Psoas muscle (tissue), 8 donors: Measurements from ENCODE around the gene JOSD1. TPM values are rescaled to one million over a fixed set of nuclear protein-coding genes. Genes with fewer than 3 reads are reported as not detected.
A peak's percentile ranks its signal among the peaks of the same experiment; 100 is the strongest.

Experiments
- ATAC-seq, 4 donors: fragments of 200-7000 bp; cut with Tn5 transposase; one replicate each; pipeline ENCODE4 v1.9.1; 2020; ENCODE audit warnings: moderate library complexity in 3 of 4, mild to moderate bottlenecking in 2 of 4
- DNase-seq, 2 donors: peaks; one replicate each; pipeline ENCODE4 v3.0.0-alpha.2; 2020
- H3K27ac ChIP-seq: fragments of 200-600 bp; one replicate; pipeline ENCODE4 v1.8.0; 2022
- H3K27me3 ChIP-seq, 3 donors: fragments of 200-600 bp in 1 of 3; one replicate each; pipeline versions ENCODE4 v1.6.1 to v1.8.0; 2013 to 2022; ENCODE audit warnings: low read length in 2 of 3, mild to moderate bottlenecking in 2 of 3, moderate library complexity in 1 of 3; ENCODE audit not compliant: insufficient read depth in 3 of 3
- H3K36me3 ChIP-seq, 2 donors: fragments of 200-600 bp in 1 of 2; one replicate each; pipeline versions ENCODE4 v1.6.1 to v1.8.0; 2013 to 2022; ENCODE audit warnings: low read depth in 1 of 2, mild to moderate bottlenecking in 1 of 2, moderate library complexity in 1 of 2; ENCODE audit not compliant: insufficient read depth in 1 of 2
- H3K4me1 ChIP-seq: fragments of 200-600 bp; one replicate; pipeline ENCODE4 v1.8.0; 2022
- H3K4me3 ChIP-seq: fragments of 200-600 bp; one replicate; pipeline ENCODE4 v1.8.0; 2022; ENCODE audit warnings: mild to moderate bottlenecking
- H3K9me3 ChIP-seq: fragments of 200-600 bp; one replicate; pipeline ENCODE4 v1.8.0; 2022
- CTCF ChIP-seq: fragments of 200-600 bp; IDR thresholded peaks from one replicate; pipeline ENCODE4 v1.8.0; 2022; ENCODE audit warnings: antibody characterized with exemption
- WGBS, 3 donors: extraction: QIAGEN DNeasy Blood & Tissue Kit; methylation state at CpG; one replicate each; pipeline versions ENCODE4 v1.1.6 to v1.1.7; 2013; 5-methylcytosine and 5-hydroxymethylcytosine counted together
- intact Hi-C, 2 donors: fragments of 100-400 bp; cut with DNase I; formaldehyde crosslinking; loops; one replicate each; pipeline versions ENCODE4 v1.11.0 to v1.14.2; 2022
- polyA plus RNA-seq, 3 donors: library from polyadenylated mRNA; stranded (reverse); fragments of 200-250 nt; gene quantifications; one replicate each; pipeline ENCODE4 v1.2.3, GENCODE V29; 2013
- total RNA-seq, 4 donors: library from RNA; stranded (reverse); fragmentation: NEBNext Ultra II Directional in 2 of 4; extraction: Animal tissue kit (Norgen Biotek cat#: 25700) in 2 of 4; gene quantifications; one replicate each; pipeline versions ENCODE4 v1.2.1 to v1.2.4, GENCODE V29; 2021 to 2023
- donor health status: healthy with polysubstance abuse.
- donor health status: DM: no; HTN: no; CAD: no; lungs with moderate emphysema.
- donor health status: Bipolar disorder and iron deficiency.
- donor health status: healthy.
- donor health status: DM: yes; HTN: yes; CAD: no.
- donor health status: DM: no; HTN: no; CAD: no.
- donor health status: DM: no; HTN: no; CAD: no.
- donor health status: DM: yes; HTN: yes; CAD: no.

The JOSD1 gene
- total and polyA plus RNA-seq, 7 donors: 14.3 to 58.5 (median 24.4) TPM

GRCh38 chr22:38744981-38745380 lies 44.2 kb upstream of the JOSD1 start:
- Histone ChIP-seq H3K4me1 (peaks cover 3% of the 10 kb centered on the region), H3K4me3 (no peak overlapping the region), H3K27ac (no peak overlapping the region), H3K27me3 (no peaks in the 10 kb centered on the region), H3K9me3 (no peaks in the 10 kb centered on the region), H3K36me3 (peaks cover 14 to 99% of the 10 kb centered on the region in 2 donors)
- ATAC-seq: peak in 3 of 4 donors; percentile 2 to 38 (median 14)
- intact Hi-C loops: no loop called here
- no peak for DNase-seq
- TF ChIP-seq CTCF: no peak
- WGBS, 3 donors: 47 to 71% (median 48%) methylated on average over 6 of the region's 6 CpGs

GRCh38 chr22:38742176-38742942 lies 41.6 kb upstream of the JOSD1 start:
- Histone ChIP-seq H3K36me3 (peaks cover 17 to 99% of the 10 kb centered on the region in 2 donors), H3K9me3 (no peaks in the 10 kb centered on the region), H3K4me3 (no peak overlapping the region), H3K27me3 (no peaks in the 10 kb centered on the region), H3K27ac (no peak overlapping the region), H3K4me1 (peaks cover 11% of the 10 kb centered on the region)
- DNase-seq (peak in 1 of 2 donors; percentile 46), ATAC-seq (no peak)
- intact Hi-C loops: no loop called here
- TF ChIP-seq CTCF: no peak
- WGBS, 3 donors: 85 to 92% (median 88%) methylated on average over 25 of the region's 25 CpGs

GRCh38 chr22:38741576-38741975 lies 40.8 kb upstream of the JOSD1 start:
- DNase-seq (peak in 1 of 2 donors; percentile 29), ATAC-seq (no peak)
- no peaks in the 10 kb centered on the region for H3K27me3 ChIP-seq
- no peak for TF ChIP-seq CTCF
- H3K9me3 ChIP-seq: no peaks in the 10 kb centered on the region
- 95 to 98% (median 97%) methylated on average over 10 of the region's 10 CpGs for WGBS, 3 donors
- intact Hi-C loops: no loop called here
- no peak overlapping the region for H3K4me3 ChIP-seq
- peaks cover 11% of the 10 kb centered on the region for H3K4me1 ChIP-seq
- H3K36me3 ChIP-seq: peaks cover 17 to 99% of the 10 kb centered on the region in 2 donors
- no peak overlapping the region for H3K27ac ChIP-seq

- intact Hi-C loops: no loop called here
- TF ChIP-seq CTCF: no peak
- Histone ChIP-seq H3K4me1 (peaks cover 11% of the 10 kb centered on the region), H3K36me3 (peaks cover 16 to 99% of the 10 kb centered on the region in 2 donors), H3K27ac (no peak overlapping the region), H3K4me3 (no peak overlapping the region), H3K27me3 (no peaks in the 10 kb centered on the region), H3K9me3 (no peaks in the 10 kb centered on the region)
- DNase-seq (peak in 1 of 2 donors; percentile 30), ATAC-seq (no peak)
- 89 to 95% (median 91%) methylated on average over 9 of the region's 9 CpGs for WGBS, 3 donors
Measured at GRCh38 chr22:38741166-38741565, 40.4 kb upstream of the JOSD1 start.

GRCh38 chr22:38740754-38741153 lies 40.0 kb upstream of the JOSD1 start:
- H3K27me3 ChIP-seq: no peaks in the 10 kb centered on the region
- DNase-seq (peak in 1 of 2 donors; percentile 44), ATAC-seq (no peak)
- intact Hi-C loops: no loop called here
- peaks cover 14% of the 10 kb centered on the region for H3K4me1 ChIP-seq
- H3K4me3 ChIP-seq: no peak overlapping the region
- H3K36me3 ChIP-seq: peaks cover 13 to 99% of the 10 kb centered on the region in 2 donors
- no peaks in the 10 kb centered on the region for H3K9me3 ChIP-seq
- no peak overlapping the region for H3K27ac ChIP-seq
- 68 to 75% (median 72%) methylated on average over 8 of the region's 8 CpGs for WGBS, 3 donors
- no peak for TF ChIP-seq CTCF
